Breast epithelium (tissue), 3 donors: ENCODE measurements around the gene FGGY.

ENCODE experiments used
- POLR2AphosphoS5 ChIP-seq, 3 donors: sonication (generic); formaldehyde crosslinking; IDR thresholded peaks; one replicate each; pipeline ENCODE4 v1.6.1; 2017; ENCODE audit warnings: antibody characterized with exemption in 3 of 3
- TF ChIP-seq, protein P1 (sequence below), 3 donors: fragments of 450-650 bp; IDR thresholded peaks; one replicate each; pipeline ENCODE4 v1.5.1; 2016 to 2017; ENCODE audit warnings: antibody characterized with exemption in 3 of 3, mild to moderate bottlenecking in 3 of 3, moderate library complexity in 3 of 3

GRCh38 chr1:59692591-59692990 is 395.7 kb downstream of the FGGY start:
- TF ChIP-seq, protein P1, sequence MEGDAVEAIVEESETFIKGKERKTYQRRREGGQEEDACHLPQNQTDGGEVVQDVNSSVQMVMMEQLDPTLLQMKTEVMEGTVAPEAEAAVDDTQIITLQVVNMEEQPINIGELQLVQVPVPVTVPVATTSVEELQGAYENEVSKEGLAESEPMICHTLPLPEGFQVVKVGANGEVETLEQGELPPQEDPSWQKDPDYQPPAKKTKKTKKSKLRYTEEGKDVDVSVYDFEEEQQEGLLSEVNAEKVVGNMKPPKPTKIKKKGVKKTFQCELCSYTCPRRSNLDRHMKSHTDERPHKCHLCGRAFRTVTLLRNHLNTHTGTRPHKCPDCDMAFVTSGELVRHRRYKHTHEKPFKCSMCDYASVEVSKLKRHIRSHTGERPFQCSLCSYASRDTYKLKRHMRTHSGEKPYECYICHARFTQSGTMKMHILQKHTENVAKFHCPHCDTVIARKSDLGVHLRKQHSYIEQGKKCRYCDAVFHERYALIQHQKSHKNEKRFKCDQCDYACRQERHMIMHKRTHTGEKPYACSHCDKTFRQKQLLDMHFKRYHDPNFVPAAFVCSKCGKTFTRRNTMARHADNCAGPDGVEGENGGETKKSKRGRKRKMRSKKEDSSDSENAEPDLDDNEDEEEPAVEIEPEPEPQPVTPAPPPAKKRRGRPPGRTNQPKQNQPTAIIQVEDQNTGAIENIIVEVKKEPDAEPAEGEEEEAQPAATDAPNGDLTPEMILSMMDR (IDR thresholded peaks at IDR 0.05) = no peak
- TF ChIP-seq POLR2AphosphoS5 (IDR thresholded peaks at IDR 0.05) = peak in 1 of 3 donors; percentile 51
